K562 (cell line): ENCODE data around the gene SLC43A1. TPM values are rescaled to one million over a fixed set of nuclear protein-coding genes. Genes with fewer than 3 reads are reported as not detected.

Experiments used
- ATF3 ChIP-seq, 2 experiments: fragments of 450-650 bp in 1 of 2; sonication (generic) in 1 of 2; formaldehyde crosslinking in 1 of 2; IDR thresholded peaks in 1 of 2; conservative IDR thresholded peaks in 1 of 2; 2 replicates each; pipeline versions ENCODE4 v1.6.1 to v1.8.1; 2016 to 2023; ENCODE audit warnings: mild to moderate bottlenecking in 2 of 2, moderate library complexity in 2 of 2, inconsistent platforms in 1 of 2, missing genetic modification reagents in 1 of 2
- CBX1 ChIP-seq: sonication (generic); IDR thresholded peaks from 2 replicates; pipeline ENCODE4 v1.6.1; 2016; ENCODE audit warnings: antibody characterized with exemption, low read depth, mild to moderate bottlenecking
- CC2D1A ChIP-seq: fragments of 450-650 bp; IDR thresholded peaks from 2 replicates; pipeline ENCODE4 v1.6.1; 2017; ENCODE audit warnings: mild to moderate bottlenecking
- CEBPB ChIP-seq: fragments of 450-650 bp; IDR thresholded peaks from 2 replicates; pipeline ENCODE4 v1.6.1; 2016; ENCODE audit warnings: missing genetic modification characterization, missing compliant biosample characterization
- CHD4 ChIP-seq: fragments of 200-600 bp; sonication (generic); IDR thresholded peaks from 3 replicates; pipeline ENCODE4 v1.6.1; 2012; ENCODE audit warnings: low read depth, mild to moderate bottlenecking, mixed read lengths, low read length, inconsistent platforms; ENCODE audit not compliant: insufficient read depth, insufficient replicate concordance, poor library complexity, severe bottlenecking
- CTCF ChIP-seq, 3 experiments: IDR thresholded peaks in 2 of 3; conservative IDR thresholded peaks in 1 of 3; 2 replicates each; pipeline ENCODE4 v1.5.1; 2011 to 2012; ENCODE audit warnings: low read length in 3 of 3, mild to moderate bottlenecking in 3 of 3, control low read depth in 2 of 3, improper control_type of control experiment in 1 of 3, inconsistent platforms in 1 of 3, low read depth in 1 of 3, mixed read lengths in 1 of 3, moderate library complexity in 1 of 3; ENCODE audit not compliant: insufficient read depth in 2 of 3
- DACH1 ChIP-seq: fragments of 450-650 bp; IDR thresholded peaks from 2 replicates; pipeline ENCODE4 v1.6.1; 2018; ENCODE audit not compliant: partially characterized antibody
- ELK1 ChIP-seq: sonication (generic); formaldehyde crosslinking; IDR thresholded peaks from 2 replicates; pipeline ENCODE4 v1.8.1; 2022; ENCODE audit warnings: missing genetic modification reagents
- ESRRA ChIP-seq: fragments of 450-650 bp; IDR thresholded peaks from 2 replicates; pipeline ENCODE4 v1.6.1; 2014; ENCODE audit warnings: low read depth, mild to moderate bottlenecking, moderate library complexity, borderline replicate concordance
- IRF9 ChIP-seq: fragments of 450-650 bp; IDR thresholded peaks from 2 replicates; pipeline ENCODE4 v1.6.1; 2016; ENCODE audit warnings: missing biosample characterization, missing genetic modification characterization
- MTA3 ChIP-seq: fragments of 450-650 bp; formaldehyde crosslinking; IDR thresholded peaks from 2 replicates; pipeline ENCODE4 v1.6.1; 2017; ENCODE audit warnings: mild to moderate bottlenecking, borderline replicate concordance
- NFIX ChIP-seq: fragments of 250-450 bp; sonication (Bioruptor Pico); IDR thresholded peaks from 2 replicates; pipeline ENCODE4 v1.4.0; 2020; ENCODE audit warnings: low read depth, mild to moderate bottlenecking, moderate library complexity
- PYGO2 ChIP-seq: fragments of 450-650 bp; IDR thresholded peaks from 2 replicates; pipeline ENCODE4 v1.6.1; 2016; ENCODE audit warnings: mild to moderate bottlenecking, missing genetic modification characterization, moderate library complexity, missing compliant biosample characterization
- RAD21 ChIP-seq, 2 experiments: fragments of 250-450 bp in 1 of 2; fragments of 450-650 bp in 1 of 2; sonication (Bioruptor Pico) in 1 of 2; formaldehyde crosslinking in 1 of 2; IDR thresholded peaks in 1 of 2; conservative IDR thresholded peaks in 1 of 2; 2 replicates each; pipeline versions ENCODE4 v1.4.0 to v1.8.0; 2020 to 2022; ENCODE audit warnings: mild to moderate bottlenecking in 2 of 2, moderate library complexity in 1 of 2
- RBFOX2 ChIP-seq: fragments of 200-400 bp; formaldehyde crosslinking; IDR thresholded peaks from 2 replicates; pipeline ENCODE4 v1.6.1; 2017; ENCODE audit warnings: low read depth, mild to moderate bottlenecking, low read length, moderate library complexity
- SMC3 ChIP-seq: conservative IDR thresholded peaks from 2 replicates; pipeline ENCODE4 v1.6.1; 2011; ENCODE audit warnings: low read depth, low read length, improper control_type of control experiment; ENCODE audit not compliant: insufficient read depth
- ZBTB33 ChIP-seq: sonication (generic); formaldehyde crosslinking; IDR thresholded peaks from 2 replicates; pipeline ENCODE4 v1.8.1; 2023; ENCODE audit warnings: mild to moderate bottlenecking, missing genetic modification reagents
- ZNF124 ChIP-seq: sonication (generic); formaldehyde crosslinking; IDR thresholded peaks from 2 replicates; pipeline ENCODE4 v1.8.1; 2022; ENCODE audit warnings: missing genetic modification reagents
- polyA plus RNA-seq, 8 experiments: library from polyadenylated mRNA; depleted of rRNA in 4 of 8; stranded (reverse) in 5 of 8; unstranded in 3 of 8; fragments of >200 nt; fragmentation: Nextera tagmentation in 2 of 8; fragmentation: Illumina TruSeq in 1 of 8; extraction: Ambion mirVana in 2 of 8; extraction: Trizol in 1 of 8; gene quantifications; 2 replicates each; pipeline versions ENCODE4 v1.2.1 to v1.2.3, GENCODE V29; 2011 to 2014; ENCODE audit warnings: inconsistent platforms in 1 of 8, missing spikeins in 1 of 8
- total RNA-seq, 7 experiments: library from RNA; depleted of rRNA in 6 of 7; stranded (reverse); fragments of >200 nt in 6 of 7; fragmentation: Illumina TruSeq in 2 of 7; extraction: Trizol in 2 of 7; gene quantifications; 2 replicates each; pipeline versions ENCODE4 v1.2.1 to v1.2.3, GENCODE V29; 2011 to 2021; ENCODE audit warnings: low replicate concordance in 1 of 7

SLC43A1 gene
- total and polyA plus RNA-seq, 9 of the 15 experiments (the other 6 are each of a cell fraction or from before 2014, with no cell fraction given): 2.6 to 41.8 (median 24.6) TPM

- 0 out of 2 replicates have a peak, but pooled peaks have one; percentile 21 for TF ChIP-seq ESRRA
- peak; percentile 43 to 70 for TF ChIP-seq RAD21 (CRISPR knock-in tag; conservative IDR thresholded peaks at IDR 0.05 in 1 of 2, IDR thresholded peaks at IDR 0.05 in 1 of 2)
- peak; percentile 54 for TF ChIP-seq SMC3
- peak; percentile 69; the same call in 1 of the 2 replicates for TF ChIP-seq ZBTB33 (CRISPR knock-in tag)
- TF ChIP-seq IRF9 (tag): peak; percentile 62; the same call in 1 of the 2 replicates
- 0 out of 2 replicates have a peak, but pooled peaks have one; percentile 26 for TF ChIP-seq MTA3
- TF ChIP-seq CEBPB (tag): peak; percentile 99
- TF ChIP-seq ZNF124 (CRISPR knock-in tag): no peak
- TF ChIP-seq DACH1: peak; percentile 13
- TF ChIP-seq ELK1 (CRISPR knock-in tag): no peak
- peak; percentile 80 to 93 (median 82) for TF ChIP-seq CTCF (IDR thresholded peaks at IDR 0.05 in 2 of 3, conservative IDR thresholded peaks at IDR 0.05 in 1 of 3; ENCODE audit: insufficient read depth in 2 of 3, low read depth in 1 of 3, low read length in 3 of 3)
- 0 out of 2 replicates have a peak, but pooled peaks have one; percentile 22 for TF ChIP-seq CC2D1A
- no peak for TF ChIP-seq PYGO2
- 0 out of 2 replicates have a peak, but pooled peaks have one; percentile 17 for TF ChIP-seq CBX1
- no peak for TF ChIP-seq NFIX
- TF ChIP-seq ATF3 (IDR thresholded peaks at IDR 0.05): peak; percentile 42; the same call in 1 of the 2 replicates
- no peak for TF ChIP-seq ATF3 (CRISPR knock-in tag; conservative IDR thresholded peaks at IDR 0.05)
- TF ChIP-seq RBFOX2: 0 out of 2 replicates have a peak, but pooled peaks have one; percentile 37
- TF ChIP-seq CHD4: no peak
- TF ChIP-seq, all 486 proteins: peak for 18
These were observed 24.0 kb downstream of the SLC43A1 start (continued) for GRCh38 chr11:57491371-57492061.
